Psoas muscle (tissue), 8 donors: ENCODE measurements around the gene SPIRE2. TPM values are rescaled to one million over a fixed set of nuclear protein-coding genes. Genes with fewer than 3 reads are reported as not detected.
"Not testable (repeated sequence)": the region's sequence is repeated elsewhere in the genome, so short reads cannot be mapped to it uniquely, and the experiment has no call there.

Experiments
- ATAC-seq, 4 donors: fragments of 200-7000 bp; cut with Tn5 transposase; one replicate each; pipeline ENCODE4 v1.9.1; 2020; ENCODE audit warnings: moderate library complexity in 3 of 4, mild to moderate bottlenecking in 2 of 4
- DNase-seq, 2 donors: peaks; one replicate each; pipeline ENCODE4 v3.0.0-alpha.2; 2020
- H3K27ac ChIP-seq: fragments of 200-600 bp; one replicate; pipeline ENCODE4 v1.8.0; 2022
- H3K27me3 ChIP-seq, 3 donors: fragments of 200-600 bp in 1 of 3; one replicate each; pipeline versions ENCODE4 v1.6.1 to v1.8.0; 2013 to 2022; ENCODE audit warnings: low read length in 2 of 3, mild to moderate bottlenecking in 2 of 3, moderate library complexity in 1 of 3; ENCODE audit not compliant: insufficient read depth in 3 of 3
- H3K36me3 ChIP-seq, 2 donors: fragments of 200-600 bp in 1 of 2; one replicate each; pipeline versions ENCODE4 v1.6.1 to v1.8.0; 2013 to 2022; ENCODE audit warnings: low read depth in 1 of 2, mild to moderate bottlenecking in 1 of 2, moderate library complexity in 1 of 2; ENCODE audit not compliant: insufficient read depth in 1 of 2
- H3K4me1 ChIP-seq: fragments of 200-600 bp; one replicate; pipeline ENCODE4 v1.8.0; 2022
- H3K4me3 ChIP-seq: fragments of 200-600 bp; one replicate; pipeline ENCODE4 v1.8.0; 2022; ENCODE audit warnings: mild to moderate bottlenecking
- H3K9me3 ChIP-seq: fragments of 200-600 bp; one replicate; pipeline ENCODE4 v1.8.0; 2022
- CTCF ChIP-seq: fragments of 200-600 bp; IDR thresholded peaks from one replicate; pipeline ENCODE4 v1.8.0; 2022; ENCODE audit warnings: antibody characterized with exemption
- WGBS, 3 donors: extraction: QIAGEN DNeasy Blood & Tissue Kit; methylation state at CpG; one replicate each; pipeline versions ENCODE4 v1.1.6 to v1.1.7; 2013; 5-methylcytosine and 5-hydroxymethylcytosine counted together
- intact Hi-C, 2 donors: fragments of 100-400 bp; cut with DNase I; formaldehyde crosslinking; loops; one replicate each; pipeline versions ENCODE4 v1.11.0 to v1.14.2; 2022
- polyA plus RNA-seq, 3 donors: library from polyadenylated mRNA; stranded (reverse); fragments of 200-250 nt; gene quantifications; one replicate each; pipeline ENCODE4 v1.2.3, GENCODE V29; 2013
- total RNA-seq, 4 donors: library from RNA; stranded (reverse); fragmentation: NEBNext Ultra II Directional in 2 of 4; extraction: Animal tissue kit (Norgen Biotek cat#: 25700) in 2 of 4; gene quantifications; one replicate each; pipeline versions ENCODE4 v1.2.1 to v1.2.4, GENCODE V29; 2021 to 2023
- donor health status: healthy with polysubstance abuse.
- donor health status: DM: no; HTN: no; CAD: no; lungs with moderate emphysema.
- donor health status: Bipolar disorder and iron deficiency.
- donor health status: healthy.
- donor health status: DM: yes; HTN: yes; CAD: no.
- donor health status: DM: no; HTN: no; CAD: no.
- donor health status: DM: no; HTN: no; CAD: no.
- donor health status: DM: yes; HTN: yes; CAD: no.

SPIRE2 gene
- total and polyA plus RNA-seq, 7 donors = 0.14 to 0.48 (median 0.25) TPM; not detected in 1

GRCh38 chr16:89912627-89913026 lies 84.4 kb downstream of the SPIRE2 start:
- H3K9me3 ChIP-seq = no peaks in the 10 kb centered on the region
- ATAC-seq (peak in 1 of 4 donors; percentile 14), DNase-seq (peak in 1 of 2 donors; percentile 32)
- no peak for TF ChIP-seq CTCF
- H3K4me3 ChIP-seq = no peak overlapping the region
- H3K27ac ChIP-seq = no peak overlapping the region
- peaks cover 0 to 37% of the 10 kb centered on the region in 2 donors for H3K36me3 ChIP-seq
- 61 to 72% (median 68%) methylated on average over 14 of the region's 14 CpGs for WGBS, 3 donors
- no peaks in the 10 kb centered on the region for H3K27me3 ChIP-seq
- intact Hi-C loops = no loop called here
- H3K4me1 ChIP-seq = peaks cover 4% of the 10 kb centered on the region

DNA sequence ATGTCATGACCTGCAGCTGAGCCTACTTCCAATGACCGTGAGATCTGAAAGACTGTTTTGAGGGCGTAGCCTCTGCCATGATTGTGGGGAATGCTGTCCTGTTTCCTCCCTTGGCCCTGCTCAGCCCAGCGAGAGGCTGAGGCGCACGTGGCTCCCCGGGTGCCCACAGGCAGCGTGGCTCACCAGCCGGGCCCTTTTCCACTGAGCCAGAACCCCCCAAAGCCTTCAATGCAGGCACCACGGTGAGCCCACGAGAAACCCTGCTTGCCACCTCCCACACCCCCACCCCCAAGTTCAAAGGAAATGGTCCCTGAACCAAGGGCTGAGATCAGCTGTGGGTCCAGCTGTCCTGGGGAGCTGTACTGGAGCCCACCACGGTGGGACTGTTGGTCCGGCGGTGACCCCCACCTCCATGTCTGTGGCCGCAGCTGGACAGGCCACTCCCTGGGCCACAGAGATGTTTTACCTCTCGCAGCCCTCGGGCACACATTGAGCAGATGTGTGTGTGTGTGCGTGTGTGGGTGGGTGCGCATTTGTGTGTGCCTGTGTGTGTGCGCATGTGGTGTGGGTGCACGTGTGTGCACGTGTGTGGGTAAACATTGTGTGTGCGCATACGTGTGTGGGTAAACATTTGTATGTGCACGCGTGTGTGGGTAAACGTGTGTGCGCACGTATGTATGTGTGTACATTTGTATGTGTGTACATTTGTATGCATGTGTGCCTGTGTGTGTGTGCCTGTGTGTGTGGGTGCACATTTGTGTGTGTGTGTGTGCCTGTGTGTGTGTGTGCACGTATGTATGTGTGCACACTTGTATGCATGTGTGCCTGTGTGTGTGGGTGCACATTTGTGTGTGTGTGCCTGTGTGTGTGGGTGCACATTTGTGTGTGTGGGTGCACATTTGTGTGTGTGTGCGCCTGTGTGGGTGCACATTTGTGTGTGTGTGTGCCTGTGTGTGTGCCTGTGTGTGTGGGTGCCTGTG lies 85.4 kb downstream of the SPIRE2 start:
- intact Hi-C loops = no loop called here
- Histone ChIP-seq H3K9me3 (no peaks in the 10 kb centered on the region), H3K27ac (no peak overlapping the region), H3K27me3 (peaks cover 0 to 10% (median 10%) of the 10 kb centered on the region in 3 donors), H3K4me1 (peaks cover 12% of the 10 kb centered on the region), H3K4me3 (no peak overlapping the region), H3K36me3 (peaks cover 0 to 36% of the 10 kb centered on the region in 2 donors)
- DNase-seq = peak in 1 of 2 donors; percentile 40
- WGBS, 3 donors = 74 to 82% (median 80%) methylated on average over 30 of the region's 30 CpGs
- ATAC-seq = no peak
- no peak for TF ChIP-seq CTCF

DNA sequence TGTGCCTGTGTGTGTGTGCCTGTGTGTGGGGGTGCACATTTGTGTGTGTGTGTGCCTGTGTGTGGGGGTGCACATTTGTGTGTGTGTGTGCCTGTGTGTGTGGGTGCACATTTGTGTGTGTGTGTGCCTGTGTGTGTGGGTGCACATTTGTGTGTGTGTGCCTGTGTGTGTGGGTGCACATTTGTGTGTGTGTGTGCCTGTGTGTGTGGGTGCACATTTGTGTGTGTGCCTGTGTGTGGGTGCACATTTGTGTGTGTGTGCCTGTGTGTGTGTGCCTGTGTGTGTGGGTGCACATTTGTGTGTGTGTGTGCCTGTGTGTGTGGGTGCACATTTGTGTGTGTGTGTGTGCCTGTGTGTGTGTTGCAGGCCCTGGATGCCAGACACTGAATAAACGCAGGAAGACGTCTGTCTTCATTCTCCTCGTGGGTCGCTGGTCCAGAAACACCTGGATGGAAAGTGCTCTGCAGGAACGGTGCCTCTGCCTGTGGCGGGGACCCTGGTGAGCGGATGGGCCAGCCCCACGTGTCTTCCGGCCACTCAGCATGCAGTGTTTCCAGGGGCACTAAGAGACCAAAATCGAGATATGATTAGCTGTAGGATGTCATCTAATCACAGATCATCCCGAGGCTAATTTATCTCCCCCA lies 86.5 kb downstream of the SPIRE2 start:
- Histone ChIP-seq H3K36me3 (peaks cover 0 to 29% of the 10 kb centered on the region in 2 donors), H3K27me3 (peaks cover 0 to 19% (median 15%) of the 10 kb centered on the region in 3 donors), H3K4me1 (peaks cover 13% of the 10 kb centered on the region)
- H3K27ac ChIP-seq, intact Hi-C loops, ATAC-seq, DNase-seq, H3K9me3 ChIP-seq, H3K4me3 ChIP-seq: not testable (repeated sequence)
- 47 to 55% (median 48%) methylated on average over 11 of the region's 11 CpGs for WGBS, 3 donors

- WGBS, 3 donors = 64 to 71% (median 64%) methylated on average over 38 to 40 of the region's 40 CpGs
- H3K27me3 ChIP-seq = peaks cover 0 to 25% (median 17%) of the 10 kb centered on the region in 3 donors
- H3K4me3 ChIP-seq = no peak overlapping the region
- no peak for TF ChIP-seq CTCF
- DNase-seq (peak in 1 of 2 donors; percentile 58), ATAC-seq (no peak)
- peaks cover 0 to 21% of the 10 kb centered on the region in 2 donors for H3K36me3 ChIP-seq
- H3K9me3 ChIP-seq = no peaks in the 10 kb centered on the region
- intact Hi-C loops = no loop called here
- peaks cover 8% of the 10 kb centered on the region for H3K4me1 ChIP-seq
- no peak overlapping the region for H3K27ac ChIP-seq
Observed at GRCh38 chr16:89915303-89916232, 87.3 kb downstream of the SPIRE2 start.
